ENCODE measurements around the gene KPTN.

The KPTN gene

DNA sequence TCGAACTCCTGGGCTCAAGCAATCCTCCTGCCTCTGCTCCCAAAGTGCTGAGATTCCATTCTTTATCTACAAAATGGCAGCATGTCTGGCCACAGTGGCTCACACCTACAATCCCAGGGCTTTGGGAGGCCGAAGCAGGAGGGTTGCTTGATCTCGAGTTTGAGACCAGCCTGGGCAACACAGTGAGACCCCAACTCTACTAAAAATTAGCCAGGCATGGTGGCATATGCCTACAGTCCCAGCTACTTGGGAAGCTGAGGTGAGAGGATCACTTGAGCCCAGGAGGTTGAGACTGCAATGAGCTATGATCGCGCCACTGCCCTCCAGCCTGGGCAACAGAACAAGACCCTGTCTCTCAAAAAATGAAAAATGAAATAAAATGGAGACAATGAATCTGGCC is 24.7 kb upstream of the KPTN start:
- no peak for DNase-seq

GRCh38 chr19:47507924-47508553 is 24.0 kb upstream of the KPTN start:
- no peak for DNase-seq

DNA sequence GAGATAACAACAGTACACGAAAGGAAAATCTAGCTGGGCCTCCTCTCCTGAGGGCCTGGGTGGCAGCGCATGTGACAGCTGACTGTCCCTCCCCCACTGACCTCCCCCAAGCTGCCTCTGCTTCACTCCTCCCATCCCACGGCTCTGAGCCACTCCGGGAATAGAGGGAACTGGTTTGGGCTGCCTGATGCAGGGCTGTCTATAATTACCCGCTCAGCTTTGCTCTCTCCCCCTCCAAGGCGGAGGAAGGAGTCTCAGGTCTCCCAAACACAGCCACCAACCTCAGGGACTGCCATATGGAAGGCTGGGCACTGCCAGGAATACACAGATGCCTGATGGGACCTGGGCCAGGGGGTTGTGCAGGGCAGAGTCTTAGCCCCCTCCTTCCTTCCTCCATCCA is 23.0 kb upstream of the KPTN start:
- no peak for DNase-seq

DNA sequence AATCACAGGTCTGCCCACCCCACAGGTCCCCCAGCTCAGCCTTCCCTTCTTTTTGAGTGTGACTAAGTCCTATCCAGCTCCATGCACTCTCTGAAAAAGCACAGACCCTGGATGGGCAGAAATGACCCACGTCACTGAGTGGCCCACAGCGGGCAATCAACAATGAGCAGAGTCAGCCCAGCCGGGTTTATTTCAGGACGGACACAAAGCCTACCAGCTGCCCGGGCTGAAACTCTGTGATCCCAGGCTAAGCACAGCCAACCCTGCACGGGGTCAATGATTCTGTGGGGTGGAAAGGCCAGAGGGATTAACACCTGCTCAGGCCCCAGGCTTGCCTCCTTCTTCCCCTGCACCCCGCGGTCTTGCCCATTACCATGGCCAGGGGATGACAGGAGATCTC is 22.4 kb upstream of the KPTN start:
- no peak for DNase-seq

DNA sequence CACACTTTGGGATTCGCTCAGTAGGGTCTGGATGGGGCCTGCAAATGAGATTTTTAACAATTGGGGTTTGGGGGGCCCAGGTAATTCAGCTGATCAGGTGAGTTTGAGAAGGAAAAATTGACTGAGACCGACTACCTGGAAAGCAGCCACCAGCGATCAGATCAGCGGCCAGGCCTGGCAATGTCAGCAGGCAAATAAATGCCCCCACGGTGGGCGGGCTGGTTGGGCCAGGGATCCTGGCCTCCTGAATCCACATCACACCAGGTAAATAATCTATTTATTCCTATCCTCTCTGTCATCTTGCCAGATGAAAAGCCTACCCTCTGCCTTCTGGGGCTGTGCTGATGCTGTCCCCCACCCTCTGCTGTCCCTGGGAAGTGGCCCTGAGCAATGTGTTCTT is 21.5 kb upstream of the KPTN start:
- DNase-seq, result no peak

GRCh38 chr19:47503826-47504150 is 19.8 kb upstream of the KPTN start:
- no peak for DNase-seq

- DNase-seq, result no peak
Observed at GRCh38 chr19:47503130-47503825, 19.3 kb upstream of the KPTN start.

DNA sequence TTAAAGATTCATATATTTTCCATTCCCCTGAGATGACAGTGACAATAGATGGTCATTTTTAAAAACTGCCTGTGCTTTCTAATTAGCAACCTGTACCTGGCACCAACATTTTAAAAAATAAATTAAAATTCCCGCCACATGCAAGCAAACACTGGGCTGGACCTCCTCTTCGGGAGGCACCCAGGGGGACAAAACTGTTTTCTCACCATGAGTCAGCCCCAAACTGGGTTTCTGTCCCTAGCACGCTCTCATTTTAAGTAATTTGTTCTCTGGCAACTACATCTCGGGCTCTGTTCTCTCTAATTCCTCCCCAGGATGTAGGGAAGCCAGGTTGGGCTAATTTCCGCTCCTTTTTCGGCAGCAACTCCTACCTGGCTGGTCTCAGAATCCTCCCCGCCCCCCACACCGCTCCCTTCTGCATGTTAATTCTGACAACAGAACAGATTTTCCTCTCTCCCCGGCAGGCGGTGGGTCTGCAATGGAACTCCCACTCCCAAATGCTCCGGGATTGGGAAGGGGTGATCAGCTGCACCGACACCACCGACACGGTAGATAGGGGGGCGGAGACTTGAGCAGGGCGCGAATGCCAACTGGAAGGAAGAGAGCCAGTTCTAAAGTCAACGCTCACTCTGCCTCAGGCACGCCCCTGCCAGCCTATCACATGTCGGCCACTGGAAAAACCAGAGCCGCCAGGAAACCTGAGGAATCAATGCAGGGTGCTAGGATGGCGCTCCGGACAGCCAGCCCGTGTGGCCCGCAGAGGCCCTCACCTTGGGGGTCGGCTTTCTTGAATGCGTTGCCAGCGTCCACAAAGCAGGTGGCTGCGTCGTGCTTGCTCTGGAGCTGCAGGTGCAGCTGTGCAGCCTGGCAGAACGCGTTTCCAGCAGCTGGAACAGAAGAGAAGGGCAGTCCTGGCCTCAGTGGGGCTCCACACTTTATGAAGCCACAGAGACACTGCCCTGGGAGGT is 16.1 kb upstream of the KPTN start:
- DNase-seq, result no peak

- no peak for DNase-seq
Observed at GRCh38 chr19:47499371-47499770, 15.4 kb upstream of the KPTN start.

- DNase-seq, result no peak
Observed at GRCh38 chr19:47498561-47498960, 14.5 kb upstream of the KPTN start.

DNA sequence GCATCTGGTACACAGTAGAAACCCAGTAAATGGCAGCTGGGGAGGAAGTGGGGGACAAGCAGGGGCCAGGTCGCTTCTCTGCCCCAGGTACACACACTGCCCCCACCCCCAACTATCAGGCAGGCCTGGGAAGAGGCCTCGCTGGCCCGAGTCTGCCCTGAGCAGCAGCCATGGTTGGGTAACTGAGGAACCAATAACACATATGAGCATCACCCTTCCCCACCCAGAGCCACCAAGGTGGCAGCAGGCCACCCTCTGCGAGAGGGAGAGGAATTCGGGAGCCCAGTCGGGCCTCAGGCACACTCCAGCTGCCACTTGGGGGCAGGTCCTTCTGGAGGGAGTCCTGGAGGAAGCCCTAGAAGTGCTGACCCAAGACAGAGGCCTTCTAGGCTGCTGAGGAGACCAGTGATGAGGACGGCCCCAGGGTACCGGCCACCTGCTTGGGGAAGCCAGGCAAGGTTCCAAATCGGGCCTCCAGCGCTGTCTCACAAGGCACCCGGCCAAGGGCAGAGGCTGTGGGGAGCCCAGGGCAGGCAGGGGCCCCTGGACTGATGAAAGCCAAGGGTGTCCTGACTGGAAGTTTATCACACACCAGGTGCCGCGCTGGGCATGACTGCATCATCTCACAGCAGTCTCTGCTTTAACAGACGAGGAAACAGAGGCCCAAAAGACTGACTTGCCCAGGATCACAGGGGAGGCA is 14.0 kb upstream of the KPTN start:
- no peak for DNase-seq

DNA sequence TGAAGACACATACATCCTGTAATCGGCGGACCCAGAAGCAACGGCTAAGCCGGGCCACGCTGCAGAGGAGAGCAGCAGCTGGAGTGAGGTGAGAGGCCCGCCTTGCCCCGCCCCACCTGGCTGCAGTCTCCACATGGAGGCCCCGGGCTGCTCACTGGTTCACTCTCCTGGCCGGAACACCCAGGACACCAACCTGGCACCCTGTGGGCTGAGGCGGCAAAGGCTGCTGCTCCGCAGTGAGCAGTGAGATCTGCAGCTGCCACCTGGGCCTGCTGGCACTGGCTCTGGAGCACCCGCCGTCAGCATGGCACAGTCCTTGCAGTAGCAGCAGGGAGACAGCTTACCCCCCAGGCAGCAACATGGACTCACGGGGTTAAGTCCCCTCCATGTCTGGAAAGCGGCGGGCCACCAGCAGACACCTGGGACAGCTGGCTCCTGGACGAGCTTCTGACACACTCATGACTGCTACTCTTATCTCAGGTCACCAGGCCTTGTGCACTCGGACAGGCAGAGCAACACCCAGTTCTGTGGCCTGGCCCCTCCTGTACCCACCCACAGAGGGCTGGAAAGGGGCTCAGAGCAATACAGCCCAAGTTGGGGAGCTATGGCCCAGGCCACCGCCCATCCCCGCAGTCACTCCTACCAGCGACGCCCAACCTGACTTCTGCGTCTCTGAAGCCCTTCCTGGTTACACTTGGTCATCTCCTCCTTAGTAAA is 13.2 kb upstream of the KPTN start:
- no peak for DNase-seq

DNA sequence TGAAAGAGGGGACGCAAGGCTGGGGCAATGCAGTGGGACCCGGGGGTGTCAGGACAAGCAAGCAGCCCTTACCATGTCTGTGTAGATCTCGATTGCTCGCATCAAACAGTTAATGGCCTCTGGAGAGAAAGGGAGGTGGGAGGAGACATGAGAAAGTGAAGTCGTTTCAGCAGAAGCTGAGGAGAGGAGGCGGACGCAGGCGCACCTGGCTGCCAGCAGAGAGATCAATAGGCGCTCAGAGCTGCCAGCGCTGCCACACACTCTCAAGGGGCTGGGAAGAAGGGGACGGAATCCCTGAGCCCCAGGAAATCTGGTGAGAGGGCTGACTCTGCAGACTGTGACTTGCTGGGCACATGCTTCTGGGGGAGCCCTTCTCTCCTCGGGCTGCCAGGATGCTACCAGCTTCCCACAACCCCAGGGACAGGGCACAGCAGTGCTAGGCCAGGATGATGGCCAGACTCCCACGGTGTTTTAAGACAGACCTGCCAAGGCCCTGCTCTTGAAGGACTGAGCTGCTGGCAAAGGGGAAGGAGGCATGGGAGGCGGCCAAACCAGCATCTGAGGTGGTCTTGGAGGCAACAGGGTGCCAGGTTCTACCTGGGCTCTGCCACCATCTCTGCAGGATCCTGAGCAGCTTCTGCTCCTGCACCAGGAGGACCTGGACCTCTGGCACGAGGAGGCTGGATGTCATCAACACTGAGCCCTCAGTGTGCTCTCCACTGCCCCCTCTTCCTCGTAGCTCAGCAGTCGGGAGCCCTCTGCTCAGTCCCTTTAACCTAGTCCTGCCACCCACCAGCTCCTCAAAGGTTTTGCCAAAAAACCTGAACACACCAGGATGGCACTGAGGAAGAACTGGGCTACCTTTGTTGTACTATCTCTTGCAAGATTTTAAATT is 11.7 kb upstream of the KPTN start:
- DNase-seq, result no peak

GRCh38 chr19:47494729-47495128 is 10.7 kb upstream of the KPTN start:
- no peak for DNase-seq

DNA sequence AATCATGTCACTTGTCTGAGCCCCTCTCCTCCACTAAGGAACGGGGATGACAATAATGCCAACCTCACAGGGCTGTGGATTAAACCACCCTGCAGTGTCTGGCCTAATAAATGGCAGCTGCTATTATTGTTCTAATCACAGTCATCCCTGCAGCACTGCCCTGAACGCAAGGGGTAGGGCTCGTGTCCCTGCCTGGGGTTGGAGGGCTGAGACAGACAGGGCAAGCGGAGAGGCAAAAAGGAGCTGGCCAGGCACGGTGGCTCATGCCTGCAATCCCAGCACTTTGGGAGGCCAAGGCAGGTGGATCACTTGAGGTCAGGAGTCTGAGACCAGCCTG is 10.2 kb upstream of the KPTN start:
- DNase-seq, result no peak

DNA sequence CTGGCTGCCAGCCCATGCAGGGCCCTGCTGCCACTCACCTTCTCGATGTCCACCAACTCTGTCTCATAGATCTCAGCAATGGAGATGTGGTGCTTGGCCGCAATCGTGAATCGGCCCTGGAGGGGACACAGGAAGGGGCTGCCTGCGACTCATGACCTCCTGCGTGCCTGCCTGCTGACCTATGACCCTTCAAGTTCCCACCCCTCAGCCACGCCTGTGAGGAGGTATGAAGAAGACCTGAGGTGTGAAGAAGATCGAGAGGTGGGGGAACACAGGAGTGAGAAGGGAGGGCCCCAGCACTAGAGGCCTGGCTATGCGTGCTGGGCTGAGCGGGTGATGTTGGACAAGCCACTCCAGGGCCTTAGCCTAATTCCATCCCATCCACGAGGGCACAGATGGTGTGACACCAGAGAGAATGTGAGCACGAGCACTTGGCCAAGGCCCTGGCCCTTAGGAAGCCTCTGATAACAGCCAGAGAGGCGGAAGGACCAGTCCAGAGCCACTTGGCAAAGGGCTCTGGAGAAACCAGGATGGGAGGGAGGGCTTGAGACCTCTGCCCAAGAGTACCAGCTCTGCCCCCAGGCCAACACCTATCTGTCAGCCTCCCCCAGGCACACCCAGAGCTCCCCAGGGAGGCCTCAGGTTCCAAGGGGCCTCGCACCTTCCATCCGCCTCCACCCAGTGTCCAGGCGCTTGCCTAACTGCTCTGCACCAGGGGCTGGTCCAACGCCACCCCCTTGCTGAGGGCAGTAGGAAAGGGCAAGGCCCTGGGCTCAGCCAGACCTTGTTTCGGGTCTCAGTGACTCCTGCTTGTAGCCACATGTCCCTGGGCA is 9.6 kb upstream of the KPTN start:
- no peak for DNase-seq

DNA sequence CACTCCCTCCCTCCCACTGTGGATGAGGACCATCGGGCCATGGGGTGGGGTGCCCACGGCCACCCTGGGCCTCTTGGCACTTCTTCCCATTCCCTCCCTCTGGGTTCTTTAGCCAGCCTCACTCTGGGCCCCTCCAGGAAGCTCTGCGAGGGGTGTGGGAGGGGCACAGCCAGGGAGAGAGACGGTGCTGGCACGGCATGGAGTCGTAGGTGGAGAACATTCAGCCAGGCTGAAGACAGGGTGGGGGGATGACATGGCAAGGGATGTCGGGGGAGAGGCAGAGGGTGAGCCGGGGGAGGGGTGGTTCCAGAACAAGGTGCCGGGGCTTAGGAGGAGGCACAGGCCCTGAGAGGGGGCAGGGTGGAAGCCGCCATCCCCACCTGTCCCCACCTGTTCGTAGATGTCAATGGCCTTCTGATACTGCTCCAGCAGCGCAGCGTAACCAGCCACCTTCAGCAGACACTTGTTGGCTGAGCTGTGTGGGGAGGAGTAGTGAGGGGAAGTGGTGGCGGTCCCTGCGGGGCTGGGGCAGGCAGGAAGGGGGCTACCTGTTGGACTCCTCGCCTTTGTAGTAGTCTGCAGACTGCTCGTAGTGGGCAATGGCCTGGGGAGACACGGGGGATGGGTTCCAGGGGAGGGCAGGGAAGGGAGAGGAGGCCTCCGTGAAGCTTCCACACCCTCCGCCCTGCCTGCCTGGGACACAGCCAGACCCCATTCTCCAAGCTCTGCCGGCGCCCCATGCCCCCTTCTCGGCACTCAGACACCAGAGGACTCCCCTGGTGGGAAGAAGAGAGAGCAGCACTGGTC is 8.8 kb upstream of the KPTN start:
- DNase-seq, result no peak

DNA sequence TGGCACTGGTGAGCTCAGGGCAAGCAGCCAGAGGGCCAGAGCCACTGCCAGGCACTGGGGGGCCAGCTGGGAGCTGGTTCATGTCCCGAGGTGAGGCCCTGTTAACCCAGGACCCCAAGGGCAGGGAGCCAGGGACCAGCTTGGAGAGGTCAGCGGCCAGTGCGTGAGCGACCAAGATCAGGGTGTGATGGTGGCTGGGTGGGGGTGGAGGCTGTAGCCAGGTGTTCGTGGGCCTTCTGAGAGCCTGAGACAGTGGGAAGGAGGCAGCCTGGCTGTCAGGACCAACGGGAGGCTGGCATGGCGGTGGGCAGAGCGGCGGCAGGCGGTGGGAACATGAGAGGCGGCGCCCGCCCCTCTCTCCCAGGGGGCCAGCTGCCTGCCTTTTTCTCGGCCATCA is 8.1 kb upstream of the KPTN start:
- DNase-seq, result no peak

GRCh38 chr19:47491358-47492136 is 7.5 kb upstream of the KPTN start:
- no peak for DNase-seq
